HG02571 (cell line): Measurements from ENCODE around the gene APBB2.

Experiments
- ATAC-seq: cut with Tn5 transposase; IDR thresholded peaks from one replicate; pipeline ENCODE4 v1.9.1; 2021; ENCODE audit warnings: mild to moderate bottlenecking, moderate library complexity; ENCODE audit not compliant: unreplicated experiment

The APBB2 gene

GRCh38 chr4:41214136-41214824 is at the start of gene APBB2:
Gene APBB2 (minus strand): TSS chr4:41214542. CDS start chr4:41033254, 181,288 bp downstream.
- peak; percentile 51 for ATAC-seq

GRCh38 chr4:41262198-41262597 is 47.9 kb upstream of the APBB2 start:
- no peak for ATAC-seq

GRCh38 chr4:41260116-41260733 is 45.9 kb upstream of the APBB2 start:
- ATAC-seq = no peak

GRCh38 chr4:41258783-41259182 is 44.4 kb upstream of the APBB2 start:
- ATAC-seq = no peak

- no peak for ATAC-seq
Measured at GRCh38 chr4:41257906-41258305, 43.6 kb upstream of the APBB2 start.

GRCh38 chr4:41257257-41257901 is 43.0 kb upstream of the APBB2 start:
- no peak for ATAC-seq

GRCh38 chr4:41256740-41257256 is 42.5 kb upstream of the APBB2 start, which contains the start of gene UCHL1:
Gene UCHL1 (plus strand): TSS chr4:41256928. CDS start chr4:41256977, 49 bp downstream.
- ATAC-seq = no peak

GRCh38 chr4:41256131-41256739 is 41.9 kb upstream of the APBB2 start:
- ATAC-seq = no peak

GRCh38 chr4:41245983-41246382 is 31.6 kb upstream of the APBB2 start:
- no peak for ATAC-seq

GRCh38 chr4:41241919-41242318 is 27.6 kb upstream of the APBB2 start:
- no peak for ATAC-seq

- no peak for ATAC-seq
Measured at GRCh38 chr4:41236508-41236907, 22.2 kb upstream of the APBB2 start.

- no peak for ATAC-seq
Measured at GRCh38 chr4:41236032-41236431, 21.7 kb upstream of the APBB2 start.

- ATAC-seq = no peak
Measured at GRCh38 chr4:41232856-41233255, 18.5 kb upstream of the APBB2 start.

- no peak for ATAC-seq
Measured at GRCh38 chr4:41232406-41232805, 18.1 kb upstream of the APBB2 start.

- ATAC-seq = no peak
Measured at GRCh38 chr4:41227902-41228301, 13.6 kb upstream of the APBB2 start.

- ATAC-seq = no peak
Measured at GRCh38 chr4:41221850-41222645, 7.7 kb upstream of the APBB2 start.

GRCh38 chr4:41219421-41219950 is 5.1 kb upstream of the APBB2 start:
- ATAC-seq = no peak

GRCh38 chr4:41218703-41219102 is 4.4 kb upstream of the APBB2 start:
- ATAC-seq = no peak

GRCh38 chr4:41217374-41217773 is 3.0 kb upstream of the APBB2 start:
- ATAC-seq = no peak

- no peak for ATAC-seq
Measured at GRCh38 chr4:41217020-41217333, 2.6 kb upstream of the APBB2 start.
